Choroid plexus epithelial cell (primary cell): Measurements from ENCODE around the gene WWOX.

Experiments used
- DNase-seq: peaks from one replicate; pipeline ENCODE4 v3.0.0-alpha.2; 2010; ENCODE audit warnings: low read depth
- H3K4me3 ChIP-seq: 2 replicates; pipeline ENCODE4 v1.5.1; 2011; ENCODE audit warnings: low read depth, mild to moderate bottlenecking, control low read depth, low read length, moderate library complexity
- TF ChIP-seq, protein P1 (sequence below): conservative IDR thresholded peaks from 2 replicates; pipeline ENCODE4 v1.5.1; 2011; ENCODE audit warnings: low read depth, mild to moderate bottlenecking, control low read depth, inconsistent platforms, low read length, moderate library complexity

Gene WWOX

DNA sequence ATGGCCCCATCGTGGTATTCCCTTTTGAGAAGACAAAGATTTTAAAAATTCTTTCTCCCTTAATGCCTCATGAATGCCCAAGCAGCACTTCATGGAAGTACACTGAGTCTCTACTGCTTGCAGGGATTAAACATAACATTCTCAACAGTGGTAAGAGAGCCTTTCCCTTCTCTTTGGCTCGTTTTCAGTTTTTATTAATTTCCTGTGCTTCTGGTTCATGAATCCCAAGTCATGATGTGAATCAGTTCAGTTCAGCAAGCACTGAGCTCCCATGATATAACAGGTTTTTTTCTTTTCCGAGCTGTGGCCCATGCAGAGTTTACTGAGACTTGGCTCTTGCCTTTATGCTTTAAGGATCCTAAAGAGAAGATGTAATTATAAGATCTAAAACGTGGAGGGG lies 175.3 kb downstream of the WWOX start:
- DNase-seq, result no peak

DNA sequence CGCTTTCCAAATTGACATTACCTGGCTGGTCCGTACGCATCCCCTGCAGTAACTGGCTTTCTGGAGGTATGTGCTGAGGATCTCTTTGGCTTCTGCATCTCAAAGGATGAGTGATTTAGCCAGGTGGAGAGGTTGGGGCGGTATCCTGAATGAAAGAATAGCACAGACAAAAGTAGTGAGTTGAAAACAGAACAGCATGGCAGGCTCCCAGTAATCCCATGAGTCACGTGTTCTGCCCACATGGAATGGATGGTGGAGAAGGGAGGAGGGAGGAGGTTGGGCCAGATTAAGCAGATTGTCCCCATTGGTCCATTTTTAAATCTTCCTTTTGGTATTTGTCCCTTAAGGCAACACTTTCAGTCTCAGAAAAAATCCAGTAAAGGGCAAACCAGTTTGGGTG lies 176.0 kb downstream of the WWOX start:
- TF ChIP-seq, protein P1, sequence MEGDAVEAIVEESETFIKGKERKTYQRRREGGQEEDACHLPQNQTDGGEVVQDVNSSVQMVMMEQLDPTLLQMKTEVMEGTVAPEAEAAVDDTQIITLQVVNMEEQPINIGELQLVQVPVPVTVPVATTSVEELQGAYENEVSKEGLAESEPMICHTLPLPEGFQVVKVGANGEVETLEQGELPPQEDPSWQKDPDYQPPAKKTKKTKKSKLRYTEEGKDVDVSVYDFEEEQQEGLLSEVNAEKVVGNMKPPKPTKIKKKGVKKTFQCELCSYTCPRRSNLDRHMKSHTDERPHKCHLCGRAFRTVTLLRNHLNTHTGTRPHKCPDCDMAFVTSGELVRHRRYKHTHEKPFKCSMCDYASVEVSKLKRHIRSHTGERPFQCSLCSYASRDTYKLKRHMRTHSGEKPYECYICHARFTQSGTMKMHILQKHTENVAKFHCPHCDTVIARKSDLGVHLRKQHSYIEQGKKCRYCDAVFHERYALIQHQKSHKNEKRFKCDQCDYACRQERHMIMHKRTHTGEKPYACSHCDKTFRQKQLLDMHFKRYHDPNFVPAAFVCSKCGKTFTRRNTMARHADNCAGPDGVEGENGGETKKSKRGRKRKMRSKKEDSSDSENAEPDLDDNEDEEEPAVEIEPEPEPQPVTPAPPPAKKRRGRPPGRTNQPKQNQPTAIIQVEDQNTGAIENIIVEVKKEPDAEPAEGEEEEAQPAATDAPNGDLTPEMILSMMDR, result no peak
- no peak overlapping the region for H3K4me3 ChIP-seq
- DNase-seq, result no peak

More for the DNA sequence above, 175.3 kb downstream of the WWOX start:
- H3K4me3 ChIP-seq, result no peak overlapping the region
- TF ChIP-seq, protein P1, result no peak

DNA sequence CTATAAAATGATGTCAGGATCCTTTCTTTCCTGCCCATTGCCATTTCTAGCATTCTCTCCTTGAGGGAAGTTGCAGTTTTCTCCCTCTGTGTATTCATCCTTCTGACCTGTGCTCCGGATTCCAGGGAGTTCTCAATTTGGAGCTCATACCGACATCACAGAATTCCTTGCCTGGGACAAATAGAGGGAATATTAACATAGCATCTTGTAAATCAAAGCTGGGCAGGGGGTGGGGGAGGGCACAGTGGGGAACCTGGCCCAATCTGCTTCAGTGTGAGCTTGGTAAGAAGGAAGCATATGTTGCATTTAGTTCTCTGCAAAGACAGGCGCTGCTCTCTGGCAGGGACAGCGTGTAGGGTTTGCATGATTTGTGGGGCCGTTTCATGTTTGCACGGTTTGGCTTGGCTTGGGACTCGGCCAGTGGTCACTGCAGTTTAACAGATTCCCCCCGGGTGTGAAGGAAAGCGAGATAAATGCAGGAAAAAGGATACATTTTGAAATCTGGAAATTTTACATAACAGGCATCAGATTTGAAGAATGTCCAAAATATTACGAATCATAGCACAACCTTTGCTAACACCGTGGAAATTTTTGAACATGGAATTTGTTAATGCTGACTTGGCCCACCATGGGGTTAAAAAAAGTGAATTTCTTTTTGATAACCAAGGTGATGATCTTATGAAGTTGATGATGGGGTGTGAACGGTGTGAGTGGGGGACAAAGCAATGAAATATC lies 178.0 kb downstream of the WWOX start:
- no peak overlapping the region for H3K4me3 ChIP-seq
- TF ChIP-seq, protein P1, result no peak
- no peak for DNase-seq

DNA sequence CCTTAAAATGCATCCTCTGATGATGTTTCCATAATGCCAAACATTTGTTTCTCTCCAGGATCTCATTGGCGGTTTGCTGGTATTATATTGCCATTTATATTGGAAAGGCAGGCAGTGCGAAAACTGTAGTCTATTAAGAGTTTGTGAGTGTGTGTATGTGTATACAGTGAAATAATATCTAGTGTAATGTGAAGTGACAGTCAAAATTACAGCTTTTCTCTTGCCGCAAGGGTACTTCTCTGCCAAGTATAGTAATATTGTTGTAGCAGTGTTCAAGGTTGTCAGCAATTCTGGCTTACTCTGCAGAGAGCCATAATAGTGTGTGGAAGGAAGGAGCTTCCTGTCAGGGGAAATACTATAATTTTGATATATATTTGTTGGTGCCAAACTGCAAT lies 178.6 kb downstream of the WWOX start:
- TF ChIP-seq, protein P1, result no peak
- DNase-seq, result no peak

DNA sequence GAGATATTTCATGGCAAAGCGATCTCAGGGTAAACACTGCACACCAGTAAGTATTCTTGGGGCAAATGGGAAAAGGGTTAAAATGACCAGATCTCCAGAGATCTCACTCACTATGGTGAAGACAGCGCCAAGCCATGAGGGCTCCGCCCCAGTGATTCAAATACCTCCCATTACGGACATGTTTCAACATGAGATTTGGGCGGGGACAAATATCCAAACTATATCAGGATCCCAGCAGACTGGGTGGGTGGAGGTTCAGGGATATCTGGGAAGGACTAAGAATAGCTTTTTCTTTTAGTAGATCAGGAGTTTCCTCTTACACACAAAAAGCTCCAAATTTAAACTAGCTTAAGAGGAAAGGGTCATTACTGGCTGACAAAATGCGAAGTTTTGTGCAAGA lies 181.7 kb downstream of the WWOX start:
- no peak for DNase-seq
- TF ChIP-seq, protein P1, result no peak
- H3K4me3 ChIP-seq, result no peak overlapping the region

More for the DNA sequence above, 178.6 kb downstream of the WWOX start:
- no peak overlapping the region for H3K4me3 ChIP-seq

DNA sequence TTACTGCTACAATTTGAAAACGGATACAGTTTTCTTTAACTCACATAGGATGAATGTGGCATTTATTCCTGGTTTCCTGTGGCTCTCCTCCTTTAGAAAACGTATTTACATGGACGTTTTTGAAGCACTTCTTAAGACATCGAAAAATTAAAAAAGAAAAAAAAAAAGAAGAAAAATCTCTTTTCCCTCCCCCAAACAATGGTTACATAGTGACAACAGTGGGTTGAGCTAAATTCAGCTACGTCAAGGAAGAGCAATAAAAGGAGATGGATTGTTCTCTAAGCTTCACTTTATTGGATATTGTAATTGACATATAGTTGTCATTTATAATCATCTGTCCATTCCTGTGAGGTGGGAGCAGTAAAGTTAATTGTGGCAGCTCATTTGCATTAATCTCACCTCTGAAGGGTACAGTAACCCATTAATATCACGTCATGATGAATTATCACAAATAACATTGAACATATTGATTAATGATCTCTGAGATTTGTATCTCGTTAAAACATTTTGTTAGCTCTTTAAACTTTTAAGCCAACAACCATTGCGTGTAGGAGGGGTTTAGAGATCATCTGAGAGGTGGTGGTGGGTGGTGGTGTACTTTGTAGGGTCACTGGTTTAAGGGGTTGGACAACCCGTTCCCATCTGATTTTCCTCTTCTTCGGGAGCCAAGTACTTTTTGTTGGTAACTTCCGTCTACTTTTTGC lies 184.2 kb downstream of the WWOX start:
- no peak overlapping the region for H3K4me3 ChIP-seq
- TF ChIP-seq, protein P1, result no peak
- no peak for DNase-seq
